ENCODE data around the gene ZNF75A. TPM values are rescaled to one million over a fixed set of nuclear protein-coding genes. Genes with fewer than 3 reads are reported as not detected.

ZNF75A gene
- polyA plus RNA-seq, result 13.8 to 20.8 TPM (median 19.4 TPM) in 3 replicates
- polyA plus RNA-seq (2011; ENCODE audit: low read depth), result 15.0 TPM
- 6.0 and 12.9 TPM in 2 replicates for polyA plus RNA-seq (2011; cell fraction: cytosol; rRNA removed)
- polyA plus RNA-seq (2011; cell fraction: nucleus; rRNA removed), result 42.5 and 50.3 TPM in 2 replicates
- polyA plus RNA-seq (2012; ENCODE audit: low replicate concordance), result 10.4 TPM in 2 replicates
- 3.4 to 15.7 TPM (median 9.9 TPM) in 3 replicates for polyA minus RNA-seq
- 5.2 TPM for polyA minus RNA-seq (2011; cell fraction: cytosol; rRNA and poly(A)+ RNA removed)
- 12.1 and 21.3 TPM in 2 replicates for polyA minus RNA-seq (2011; cell fraction: nucleus; rRNA and poly(A)+ RNA removed)

DNA sequence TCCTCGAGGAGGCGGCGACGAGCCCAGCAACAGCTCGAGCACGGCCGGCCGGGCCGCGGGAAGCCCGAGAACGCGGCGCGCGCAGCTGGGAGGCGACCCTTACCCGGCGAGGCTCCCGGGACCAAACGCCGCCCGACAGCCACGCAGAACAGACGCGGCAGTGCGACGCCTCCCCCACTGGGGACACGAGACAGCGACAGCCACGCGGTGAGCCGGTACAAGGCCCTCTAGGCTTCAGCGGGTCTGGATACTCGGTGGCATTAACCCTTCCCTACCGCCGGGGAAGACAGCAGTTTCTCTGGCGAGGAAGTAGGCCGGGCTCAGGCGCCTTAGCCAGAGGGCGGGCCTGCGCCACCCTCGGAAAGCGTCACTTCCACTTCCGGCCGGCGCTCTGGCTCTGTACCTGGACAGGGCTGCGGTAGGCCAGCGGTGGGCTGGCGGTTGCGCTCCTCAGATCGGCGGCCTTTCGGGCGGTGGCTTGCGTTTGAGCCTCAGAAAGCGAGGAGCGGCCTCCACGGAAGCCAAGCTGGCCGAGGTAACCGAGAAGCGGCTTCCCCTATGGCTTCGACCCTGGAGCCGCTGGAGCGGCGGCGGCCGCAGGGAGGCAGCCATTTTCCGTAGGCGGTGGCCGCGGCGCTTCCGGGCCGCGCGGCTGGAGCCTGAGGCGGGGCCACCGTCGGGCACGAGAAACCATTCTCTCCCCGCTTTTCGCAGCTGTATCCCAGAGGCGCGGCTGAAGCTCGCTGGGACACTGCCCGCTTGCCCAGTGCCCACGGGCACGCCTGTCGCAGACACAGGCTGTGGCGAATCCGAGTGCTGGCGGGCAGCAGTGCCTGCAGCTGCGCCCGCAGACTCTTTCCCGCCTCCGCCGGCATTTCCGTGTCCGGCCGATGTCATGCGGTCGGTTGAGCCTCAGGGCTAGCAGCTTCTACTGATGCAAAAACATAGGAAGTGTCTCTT, at the start of gene ZNF75A, which contains the start of gene TIGD7:
ZNF75A (plus strand) TSS at position 389 of the 960 bp plus-strand sequence. CDS start 2,932 bp downstream, outside the sequence.
TIGD7 (minus strand) TSS at position 322 of the 960 bp plus-strand sequence. CDS start 4,816 bp downstream, outside the sequence.
- TF ChIP-seq, protein P1, sequence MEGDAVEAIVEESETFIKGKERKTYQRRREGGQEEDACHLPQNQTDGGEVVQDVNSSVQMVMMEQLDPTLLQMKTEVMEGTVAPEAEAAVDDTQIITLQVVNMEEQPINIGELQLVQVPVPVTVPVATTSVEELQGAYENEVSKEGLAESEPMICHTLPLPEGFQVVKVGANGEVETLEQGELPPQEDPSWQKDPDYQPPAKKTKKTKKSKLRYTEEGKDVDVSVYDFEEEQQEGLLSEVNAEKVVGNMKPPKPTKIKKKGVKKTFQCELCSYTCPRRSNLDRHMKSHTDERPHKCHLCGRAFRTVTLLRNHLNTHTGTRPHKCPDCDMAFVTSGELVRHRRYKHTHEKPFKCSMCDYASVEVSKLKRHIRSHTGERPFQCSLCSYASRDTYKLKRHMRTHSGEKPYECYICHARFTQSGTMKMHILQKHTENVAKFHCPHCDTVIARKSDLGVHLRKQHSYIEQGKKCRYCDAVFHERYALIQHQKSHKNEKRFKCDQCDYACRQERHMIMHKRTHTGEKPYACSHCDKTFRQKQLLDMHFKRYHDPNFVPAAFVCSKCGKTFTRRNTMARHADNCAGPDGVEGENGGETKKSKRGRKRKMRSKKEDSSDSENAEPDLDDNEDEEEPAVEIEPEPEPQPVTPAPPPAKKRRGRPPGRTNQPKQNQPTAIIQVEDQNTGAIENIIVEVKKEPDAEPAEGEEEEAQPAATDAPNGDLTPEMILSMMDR (optimal IDR thresholded peaks at IDR 0.05 in 1 of 3, IDR thresholded peaks at IDR 0.05 in 1 of 3, conservative IDR thresholded peaks at IDR 0.05 in 1 of 3; ENCODE audit: extremely low read depth in 1 of 3, insufficient read depth in 2 of 3, low read length in 3 of 3), result peak in 2 of 3 experiments; percentile 5 to 7
- TF ChIP-seq EZH2 (IDR thresholded peaks at IDR 0.05; ENCODE audit: low read length), result no peak
- Histone ChIP-seq H3K9me1 (ENCODE audit: control insufficient read depth, extremely low read depth, insufficient read depth, low read length) (no peaks in the 10 kb centered on the region), H3K9ac (ENCODE audit: control insufficient read depth, extremely low read depth, insufficient read depth, low read length) (peak within 1 kb of the TSS; percentile 82), H3K4me2 (ENCODE audit: control insufficient read depth, extremely low read depth, insufficient read depth, low read depth, low read length) (peak within 1 kb of the TSS; percentile 85), H3K27me3 (ENCODE audit: control insufficient read depth, extremely low read depth, insufficient read depth, low read length) (no peaks in the 10 kb centered on the region), H3K4me3 (ENCODE audit: control insufficient read depth in 2 of 3, extremely low read depth in 1 of 3, insufficient read depth in 2 of 3, low read depth in 1 of 3, low read length in 3 of 3) (peak within 1 kb of the TSS; percentile 60 to 81 (median 80)), H3K9me3 (ENCODE audit: control insufficient read depth, low read depth, low read length) (peaks cover 13% of the 10 kb centered on the region), H2AFZ (ENCODE audit: control insufficient read depth, low read length) (peak within 1 kb of the TSS; percentile 96), H3K79me2 (ENCODE audit: control insufficient read depth, insufficient read depth, low read length) (peaks cover 6% of the 10 kb centered on the region), H3K27ac (ENCODE audit: control insufficient read depth, insufficient read depth, low read length) (peak within 1 kb of the TSS; percentile 75), H3K36me3 (ENCODE audit: control insufficient read depth in 2 of 2, extremely low read depth in 1 of 2, insufficient read depth in 2 of 2, low read length in 2 of 2) (peaks cover 11 to 15% of the 10 kb centered on the region in 2 experiments), H3K4me1 (ENCODE audit: control insufficient read depth, extremely low read depth, insufficient read depth, low read length) (peaks cover 9% of the 10 kb centered on the region), H4K20me1 (ENCODE audit: control insufficient read depth, extremely low read depth, insufficient read depth, low read length) (no peaks in the 10 kb centered on the region)
- peak; percentile 21 for DNase-seq (ENCODE audit: low read depth, low spot score)
- FAIRE-seq, result no peak
- dilution Hi-C loops (cut with MboI; ENCODE audit: extremely low pct_ligation_motif_present, low sequenced_read_pairs), result no loop called here

DNA sequence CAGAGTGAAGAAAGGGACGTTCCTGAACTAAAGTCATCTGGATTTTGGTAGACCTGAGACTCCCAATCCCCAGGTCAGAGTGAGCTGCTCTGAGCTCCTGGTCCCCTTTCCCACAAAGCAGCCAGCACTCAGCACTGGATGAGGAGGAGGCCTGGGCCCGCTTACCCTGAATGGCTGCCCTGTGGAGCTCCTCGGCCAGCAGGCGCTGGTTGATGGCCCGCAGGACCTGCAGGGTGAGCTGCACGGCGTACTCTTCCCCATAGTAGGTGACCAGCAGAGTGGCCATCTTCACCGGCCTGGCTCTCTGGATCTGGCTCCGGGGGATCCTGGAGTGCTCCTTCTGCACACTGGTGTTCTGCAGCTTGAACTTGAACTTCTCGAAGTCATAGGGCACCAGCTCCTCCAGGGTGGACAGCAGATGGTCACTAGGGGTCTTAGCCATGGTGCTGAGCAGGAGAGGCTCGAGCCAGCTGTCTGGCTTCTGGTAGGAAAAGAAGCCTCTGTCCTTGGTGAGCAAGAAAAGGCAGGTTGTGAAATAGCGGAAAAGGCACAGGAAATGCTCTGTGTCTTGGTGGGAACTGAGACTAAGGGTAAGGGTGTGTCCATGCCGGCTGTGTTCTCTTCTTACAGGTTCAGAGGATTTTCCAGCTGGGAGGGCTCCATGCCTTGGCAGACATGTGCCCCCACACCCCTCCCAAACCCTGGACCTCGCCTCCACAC, 49.0 kb upstream of the ZNF75A start, which contains the start of gene MEFV:
MEFV (minus strand) TSS at position 488 of the 720 bp plus-strand sequence; CDS start at position 442, 46 bp downstream.
- Histone ChIP-seq H4K20me1 (ENCODE audit: control insufficient read depth, extremely low read depth, insufficient read depth, low read length) (no peaks in the 10 kb centered on the region), H3K9ac (ENCODE audit: control insufficient read depth, extremely low read depth, insufficient read depth, low read length) (no peak within 1 kb of the TSS), H3K4me3 (ENCODE audit: control insufficient read depth in 2 of 3, extremely low read depth in 1 of 3, insufficient read depth in 2 of 3, low read depth in 1 of 3, low read length in 3 of 3) (no peak within 1 kb of the TSS), H3K27me3 (ENCODE audit: control insufficient read depth, extremely low read depth, insufficient read depth, low read length) (no peaks in the 10 kb centered on the region), H3K9me3 (ENCODE audit: control insufficient read depth, low read depth, low read length) (no peaks in the 10 kb centered on the region), H3K27ac (ENCODE audit: control insufficient read depth, insufficient read depth, low read length) (no peak within 1 kb of the TSS), H3K9me1 (ENCODE audit: control insufficient read depth, extremely low read depth, insufficient read depth, low read length) (no peaks in the 10 kb centered on the region), H3K36me3 (ENCODE audit: control insufficient read depth in 2 of 2, extremely low read depth in 1 of 2, insufficient read depth in 2 of 2, low read length in 2 of 2) (no peaks in the 10 kb centered on the region), H3K4me2 (ENCODE audit: control insufficient read depth, extremely low read depth, insufficient read depth, low read depth, low read length) (no peak within 1 kb of the TSS), H3K79me2 (ENCODE audit: control insufficient read depth, insufficient read depth, low read length) (no peaks in the 10 kb centered on the region), H2AFZ (ENCODE audit: control insufficient read depth, low read length) (no peak within 1 kb of the TSS), H3K4me1 (ENCODE audit: control insufficient read depth, extremely low read depth, insufficient read depth, low read length) (no peaks in the 10 kb centered on the region)
- dilution Hi-C loops (cut with MboI; ENCODE audit: extremely low pct_ligation_motif_present, low sequenced_read_pairs), result no loop called here
- FAIRE-seq, result no peak
- TF ChIP-seq EZH2 (IDR thresholded peaks at IDR 0.05; ENCODE audit: low read length), result no peak
- TF ChIP-seq, protein P1 (optimal IDR thresholded peaks at IDR 0.05 in 1 of 3, IDR thresholded peaks at IDR 0.05 in 1 of 3, conservative IDR thresholded peaks at IDR 0.05 in 1 of 3; ENCODE audit: extremely low read depth in 1 of 3, insufficient read depth in 2 of 3, low read length in 3 of 3), result no peak
- no peak for DNase-seq (ENCODE audit: low read depth, low spot score)

Measured in keratinocyte (primary cell).